Measurements from ENCODE around the gene OR10P1.

The OR10P1 gene

DNA sequence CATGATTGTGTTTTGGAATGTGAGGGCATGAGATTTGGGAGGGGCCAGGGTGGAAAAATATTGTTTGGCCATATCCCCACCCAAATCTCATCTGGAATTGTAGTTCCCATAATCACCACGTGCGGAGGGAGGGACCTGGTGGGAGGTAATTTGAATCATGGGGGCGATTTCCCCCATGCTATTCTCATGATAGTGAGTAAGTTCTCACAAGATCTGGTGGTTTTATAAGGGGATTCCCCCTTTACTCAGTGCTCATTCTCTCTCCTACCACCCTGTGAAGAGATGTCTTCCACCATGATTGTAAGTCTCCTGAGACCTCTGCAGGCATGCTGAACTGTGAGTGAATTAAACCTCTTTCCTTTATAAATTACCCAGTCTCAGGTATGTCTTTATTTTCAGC, 15.7 kb downstream of the OR10P1 start:
- no peak for DNase-seq

- no peak for DNase-seq
Observed at GRCh38 chr12:55653031-55653430, 16.3 kb downstream of the OR10P1 start.

DNA sequence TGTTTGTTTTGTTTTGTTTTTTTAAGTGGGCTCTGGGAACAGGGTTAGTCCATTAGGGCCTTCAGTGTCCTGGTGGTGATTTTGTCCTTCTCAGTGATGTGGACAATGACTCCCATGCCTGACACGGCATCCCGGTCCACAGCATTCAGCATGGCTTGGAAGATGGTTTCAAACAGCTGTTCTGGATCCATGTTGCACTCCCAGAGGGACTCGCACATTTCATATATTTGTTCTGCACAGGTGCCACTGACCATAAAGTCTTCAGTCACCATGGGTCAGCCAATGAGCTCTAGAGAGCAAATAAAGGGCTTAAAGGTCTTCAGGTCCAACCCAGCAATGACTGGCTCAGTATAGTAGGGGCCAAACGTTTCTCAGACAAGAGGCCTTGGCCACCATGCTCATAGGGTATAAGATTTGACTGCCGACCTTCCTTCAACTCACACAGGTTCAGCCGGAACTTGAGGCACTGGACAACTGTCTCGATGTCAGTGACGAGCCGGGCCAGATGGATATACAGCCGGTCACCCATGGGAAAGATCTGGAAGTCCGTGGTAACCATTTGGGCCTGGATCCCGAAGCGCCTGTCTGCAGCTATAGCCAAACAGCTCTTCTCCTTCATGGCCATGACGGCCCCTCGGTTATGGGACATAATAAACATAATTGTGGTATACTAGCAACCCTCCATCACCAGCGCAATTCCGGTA, 18.0 kb downstream of the OR10P1 start:
- no peak for DNase-seq

- no peak for DNase-seq
Observed at GRCh38 chr12:55657212-55657611, 20.5 kb downstream of the OR10P1 start.

- no peak for DNase-seq
Observed at GRCh38 chr12:55658212-55658611, 21.5 kb downstream of the OR10P1 start.

DNA sequence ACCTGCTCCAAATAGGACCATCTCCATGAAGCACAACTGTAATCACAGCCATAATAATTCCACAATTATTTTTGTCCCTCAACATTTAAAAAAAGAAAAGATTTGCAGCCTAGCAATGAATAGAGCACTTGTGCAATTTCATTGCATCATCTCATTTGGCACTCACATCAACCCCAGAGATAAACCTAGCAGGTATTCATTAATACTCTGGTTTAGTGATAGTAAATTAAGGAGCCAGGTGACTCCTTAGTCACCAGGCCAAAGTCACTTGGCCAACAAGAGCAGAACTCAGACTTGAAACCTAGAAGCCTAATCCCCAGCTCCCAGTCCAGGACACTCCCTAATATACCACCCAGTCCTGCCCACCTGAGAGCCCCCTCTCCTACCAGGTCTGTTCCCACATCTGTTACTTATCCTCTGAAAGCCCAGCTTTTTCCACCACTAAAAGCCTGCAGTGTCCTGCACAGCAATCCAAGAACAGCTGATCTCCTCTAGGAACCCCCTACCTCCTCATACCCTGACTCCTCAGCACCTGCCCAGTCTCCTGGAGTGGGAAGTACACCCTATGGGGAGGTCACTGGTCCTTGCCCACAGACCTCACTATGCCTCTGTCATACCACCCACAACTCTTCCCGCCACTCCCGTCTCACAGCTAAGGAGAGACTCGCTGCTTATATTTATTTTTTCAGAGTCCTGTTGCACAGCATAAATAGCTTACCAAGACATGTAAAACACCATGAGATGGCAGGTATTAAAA, 22.1 kb downstream of the OR10P1 start:
- no peak for DNase-seq

GRCh38 chr12:55659486-55660385, 23.0 kb downstream of the OR10P1 start:
- peak; percentile 8 for DNase-seq

GRCh38 chr12:55663391-55663790, 26.7 kb downstream of the OR10P1 start:
- no peak for DNase-seq

DNA sequence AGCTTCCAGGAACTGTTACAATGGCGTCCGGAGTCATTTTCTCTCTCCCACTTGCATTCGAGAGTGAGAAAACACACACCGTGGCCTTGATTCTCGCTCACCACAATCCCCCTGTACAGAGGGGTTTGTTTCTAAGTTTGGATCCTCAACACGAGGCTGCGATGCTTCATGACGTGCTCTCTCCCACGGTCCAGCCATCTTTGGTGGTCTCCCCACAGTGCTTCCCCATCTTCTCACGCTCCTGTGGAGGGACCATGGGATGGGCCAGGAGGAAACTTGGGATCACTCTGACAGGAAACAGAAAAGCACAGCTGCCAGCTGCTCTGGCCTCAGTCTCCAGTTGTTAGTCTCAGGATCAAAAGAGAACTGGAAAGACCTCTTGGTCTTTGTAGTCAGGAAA, 28.1 kb downstream of the OR10P1 start:
- DNase-seq = no peak

DNA sequence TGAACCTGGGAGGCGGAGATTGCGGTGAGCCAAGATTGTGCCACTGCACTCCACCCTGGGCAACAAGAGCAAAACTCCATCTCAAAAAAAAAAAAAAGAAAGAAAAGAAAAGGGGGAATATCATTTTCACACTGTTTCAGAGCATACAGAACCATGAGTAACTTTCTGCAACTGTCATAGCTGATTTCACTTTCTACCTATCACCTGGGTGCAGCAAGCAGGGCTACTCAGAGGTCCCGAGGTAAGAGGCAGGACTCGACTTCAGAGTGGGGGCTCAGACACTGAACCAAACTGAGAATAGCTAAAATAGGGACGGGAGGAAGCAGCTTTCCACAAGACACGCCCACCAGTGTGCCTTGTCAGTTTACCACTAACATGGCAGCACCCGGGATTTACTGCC, 29.8 kb downstream of the OR10P1 start:
- no peak for DNase-seq

- DNase-seq = no peak
Observed at GRCh38 chr12:55670276-55670675, 33.6 kb downstream of the OR10P1 start.

GRCh38 chr12:55671746-55672145, 35.1 kb downstream of the OR10P1 start:
- DNase-seq = no peak

DNA sequence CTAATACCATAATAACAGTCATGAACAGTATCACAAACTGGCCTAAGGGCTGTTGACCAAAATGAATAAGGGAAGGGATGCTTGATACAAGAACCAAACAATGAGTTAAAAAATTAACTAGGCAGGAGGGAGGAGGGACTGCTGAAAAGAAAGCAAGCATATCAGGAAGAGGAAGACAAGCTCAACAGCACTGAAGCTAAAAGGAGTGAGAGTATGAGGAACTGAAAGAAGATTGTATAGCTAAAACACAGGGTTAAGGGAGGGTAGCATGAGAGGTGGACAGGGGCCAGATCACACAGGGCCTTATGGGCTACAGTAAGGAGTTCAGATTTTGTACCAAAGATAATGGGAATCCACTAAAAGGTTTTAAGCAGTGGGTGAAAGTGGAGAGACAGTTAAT, 36.9 kb downstream of the OR10P1 start:
- DNase-seq = no peak

DNA sequence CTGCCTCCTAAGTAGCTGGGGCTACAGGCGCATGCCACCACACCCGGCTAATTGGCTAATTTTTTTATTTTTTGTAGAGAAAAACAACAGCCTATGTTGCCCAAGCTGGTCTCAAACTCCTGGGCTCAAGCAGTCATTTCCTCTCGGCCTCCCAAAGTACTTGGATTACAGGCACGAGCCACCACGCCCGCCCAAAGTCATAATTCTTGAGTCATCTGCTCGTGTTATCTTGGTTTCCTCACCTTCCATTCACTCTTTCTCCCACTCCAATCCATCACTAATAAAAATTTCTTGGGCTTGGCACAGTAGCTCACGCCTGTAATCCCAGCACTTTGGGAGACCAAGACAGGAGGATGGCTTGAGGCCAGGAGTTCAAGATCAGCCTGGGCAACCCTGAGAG, 39.0 kb downstream of the OR10P1 start:
- no peak for DNase-seq

DNA sequence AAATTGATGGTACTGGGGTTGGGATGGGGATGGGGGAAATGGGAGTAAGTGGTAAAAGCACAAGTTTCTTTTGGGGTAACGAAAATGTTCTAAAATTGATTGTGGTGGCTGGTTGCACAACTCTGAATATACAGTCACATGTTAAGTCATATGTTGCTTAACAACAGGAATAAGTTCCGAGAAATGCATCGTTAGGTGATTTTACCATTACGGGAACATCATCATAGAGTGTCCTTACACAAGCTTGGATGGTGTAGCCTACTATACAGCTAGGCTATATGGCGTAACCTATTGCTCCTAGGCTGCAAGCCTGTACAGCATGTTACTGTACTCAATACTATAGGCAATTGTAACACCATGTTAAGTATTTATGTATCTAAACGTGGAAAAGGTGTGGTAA, 40.0 kb downstream of the OR10P1 start:
- no peak for DNase-seq

- no peak for DNase-seq
Observed at GRCh38 chr12:55679691-55680090, 43.0 kb downstream of the OR10P1 start.

GRCh38 chr12:55681142-55682077, 44.7 kb downstream of the OR10P1 start:
- DNase-seq = no peak

- DNase-seq = no peak
Observed at GRCh38 chr12:55682087-55682796, 45.5 kb downstream of the OR10P1 start.

GRCh38 chr12:55683676-55684075, 47.0 kb downstream of the OR10P1 start:
- no peak for DNase-seq

GRCh38 chr12:55684761-55685370, 48.2 kb downstream of the OR10P1 start:
- DNase-seq = no peak

GRCh38 chr12:55685671-55686070, 49.0 kb downstream of the OR10P1 start:
- DNase-seq = no peak

All from CD4-positive, alpha-beta T cell treated with Interleukin-6 for 4 hours (primary cell).